ENCODE data around the gene SHANK2.

Gene SHANK2

GRCh38 chr11:71206186-71206585 lies 46.2 kb downstream of the SHANK2 start:
- TF ChIP-seq CREB1 (IDR thresholded peaks at IDR 0.05; ENCODE audit: low read depth) (no peak), TCF12 (IDR thresholded peaks at IDR 0.05; ENCODE audit: low read depth) (no peak), USF1 (IDR thresholded peaks at IDR 0.05) (no peak)

GRCh38 chr11:71204748-71205664 lies 47.4 kb downstream of the SHANK2 start:
- TF ChIP-seq USF1 (IDR thresholded peaks at IDR 0.05) = no peak
- no peak for TF ChIP-seq REST (IDR thresholded peaks at IDR 0.05; ENCODE audit: low read depth)

- no peak for TF ChIP-seq RAD21 (IDR thresholded peaks at IDR 0.05; ENCODE audit: low read depth)
- TF ChIP-seq EP300 (IDR thresholded peaks at IDR 0.05; ENCODE audit: borderline replicate concordance) = no peak
- no peak for TF ChIP-seq EGR1 (IDR thresholded peaks at IDR 0.05)
- no peak for TF ChIP-seq REST (IDR thresholded peaks at IDR 0.05; ENCODE audit: low read depth)
- TF ChIP-seq CEBPB (IDR thresholded peaks at IDR 0.05) = no peak
- TF ChIP-seq USF1 (IDR thresholded peaks at IDR 0.05) = no peak
- no peak for TF ChIP-seq TAF1 (IDR thresholded peaks at IDR 0.05; ENCODE audit: low read depth)
These were observed 48.1 kb downstream of the SHANK2 start for GRCh38 chr11:71204294-71204693.

- TF ChIP-seq TAF1 (IDR thresholded peaks at IDR 0.05; ENCODE audit: low read depth) (no peak), FOXM1 (IDR thresholded peaks at IDR 0.05; ENCODE audit: borderline replicate concordance, low read depth) (no peak)
These were observed 48.7 kb downstream of the SHANK2 start for GRCh38 chr11:71203681-71204080.

GRCh38 chr11:71202966-71203365 lies 49.4 kb downstream of the SHANK2 start:
- TF ChIP-seq TAF1 (IDR thresholded peaks at IDR 0.05; ENCODE audit: low read depth) (no peak), EP300 (IDR thresholded peaks at IDR 0.05; ENCODE audit: borderline replicate concordance) (no peak), RAD21 (IDR thresholded peaks at IDR 0.05; ENCODE audit: low read depth) (no peak), ZBTB7A (IDR thresholded peaks at IDR 0.05; ENCODE audit: low read depth) (no peak), NFIC (IDR thresholded peaks at IDR 0.05) (no peak), USF1 (IDR thresholded peaks at IDR 0.05) (no peak), FOXM1 (IDR thresholded peaks at IDR 0.05; ENCODE audit: borderline replicate concordance, low read depth) (no peak), CEBPB (IDR thresholded peaks at IDR 0.05) (no peak)

- no peak for TF ChIP-seq ZBTB7A (IDR thresholded peaks at IDR 0.05; ENCODE audit: low read depth)
- TF ChIP-seq FOXM1 (IDR thresholded peaks at IDR 0.05; ENCODE audit: borderline replicate concordance, low read depth) = no peak
- TF ChIP-seq REST (IDR thresholded peaks at IDR 0.05; ENCODE audit: low read depth) = no peak
- TF ChIP-seq RAD21 (IDR thresholded peaks at IDR 0.05; ENCODE audit: low read depth) = no peak
- no peak for TF ChIP-seq MAX (IDR thresholded peaks at IDR 0.05)
- TF ChIP-seq TEAD4 (IDR thresholded peaks at IDR 0.05) = no peak
- TF ChIP-seq EP300 (IDR thresholded peaks at IDR 0.05; ENCODE audit: borderline replicate concordance) = no peak
- TF ChIP-seq CEBPB (IDR thresholded peaks at IDR 0.05) = no peak
- TF ChIP-seq USF1 (IDR thresholded peaks at IDR 0.05) = no peak
- no peak for TF ChIP-seq TAF1 (IDR thresholded peaks at IDR 0.05; ENCODE audit: low read depth)
- TF ChIP-seq YY1 (IDR thresholded peaks at IDR 0.05; ENCODE audit: low read depth) = no peak
- no peak for TF ChIP-seq EGR1 (IDR thresholded peaks at IDR 0.05)
- no peak for TF ChIP-seq NFIC (IDR thresholded peaks at IDR 0.05)
- TF ChIP-seq TCF12 (IDR thresholded peaks at IDR 0.05; ENCODE audit: low read depth) = no peak
- no peak for TF ChIP-seq CREB1 (IDR thresholded peaks at IDR 0.05; ENCODE audit: low read depth)
These were observed 49.8 kb downstream of the SHANK2 start for GRCh38 chr11:71202598-71202944.
